ENCODE results near the gene ADM5.
"Not testable (repeated sequence)": the region's sequence is repeated elsewhere in the genome, so short reads cannot be mapped to it uniquely, and the experiment has no call there.

Gene ADM5

GRCh38 chr19:49704888-49705642 lies 15.7 kb downstream of the ADM5 start:
- no peak for DNase-seq

- DNase-seq = no peak
These were observed 16.5 kb downstream of the ADM5 start for GRCh38 chr19:49705919-49706318.

- DNase-seq = no peak
These were observed 21.1 kb downstream of the ADM5 start for GRCh38 chr19:49710372-49710951.

GRCh38 chr19:49712397-49712859 lies 23.0 kb downstream of the ADM5 start:
- DNase-seq = no peak

GRCh38 chr19:49713236-49713845 lies 23.9 kb downstream of the ADM5 start:
- no peak for DNase-seq

GRCh38 chr19:49716154-49716553 lies 26.8 kb downstream of the ADM5 start:
- DNase-seq = no peak

GRCh38 chr19:49718511-49718910 lies 29.1 kb downstream of the ADM5 start:
- no peak for DNase-seq

GRCh38 chr19:49718991-49719390 lies 29.6 kb downstream of the ADM5 start:
- DNase-seq = no peak

GRCh38 chr19:49719420-49719819 lies 30.0 kb downstream of the ADM5 start:
- DNase-seq = not testable (repeated sequence)

- DNase-seq = no peak
These were observed 38.0 kb downstream of the ADM5 start for GRCh38 chr19:49727217-49728030.

GRCh38 chr19:49730166-49730565 lies 40.8 kb downstream of the ADM5 start:
- DNase-seq = no peak

- no peak for DNase-seq
These were observed 48.9 kb downstream of the ADM5 start for GRCh38 chr19:49738268-49738667.

- DNase-seq = no peak
These were observed 49.7 kb downstream of the ADM5 start for GRCh38 chr19:49739098-49739497.

GRCh38 chr19:49739933-49740332 lies 50.5 kb downstream of the ADM5 start:
- DNase-seq = no peak
